Measurements from ENCODE around the gene N4BP2L2.

The N4BP2L2 gene

GRCh38 chr13:32468502-32469142 is 70.0 kb downstream of the N4BP2L2 start:
- no peak for DNase-seq (ENCODE audit: low spot score)

- DNase-seq (ENCODE audit: low spot score): no peak
Observed at GRCh38 chr13:32456591-32456990, 82.0 kb downstream of the N4BP2L2 start.

- DNase-seq (ENCODE audit: low spot score): no peak
Observed at GRCh38 chr13:32455594-32455903, 83.0 kb downstream of the N4BP2L2 start.

- DNase-seq (ENCODE audit: low spot score): no peak
Observed at GRCh38 chr13:32454886-32455593, 83.6 kb downstream of the N4BP2L2 start.

- DNase-seq (ENCODE audit: low spot score): no peak
Observed at GRCh38 chr13:32453981-32454380, 84.6 kb downstream of the N4BP2L2 start.

- DNase-seq (ENCODE audit: low spot score): no peak
Observed at GRCh38 chr13:32448972-32449371, 89.6 kb downstream of the N4BP2L2 start.

GRCh38 chr13:32447894-32448623 is 90.5 kb downstream of the N4BP2L2 start:
- no peak for DNase-seq (ENCODE audit: low spot score)

- DNase-seq (ENCODE audit: low spot score): no peak
Observed at GRCh38 chr13:32446773-32447465, 91.7 kb downstream of the N4BP2L2 start.

- DNase-seq (ENCODE audit: low spot score): no peak
Observed at GRCh38 chr13:32446220-32446619, 92.4 kb downstream of the N4BP2L2 start.

- no peak for DNase-seq (ENCODE audit: low spot score)
Observed at GRCh38 chr13:32445461-32445860, 93.1 kb downstream of the N4BP2L2 start.

GRCh38 chr13:32443111-32443510 is 95.5 kb downstream of the N4BP2L2 start:
- peak; percentile 23 for DNase-seq (ENCODE audit: low spot score)

GRCh38 chr13:32438871-32439270 is 99.7 kb downstream of the N4BP2L2 start:
- DNase-seq (ENCODE audit: low spot score): no peak

GRCh38 chr13:32432856-32433255 is 105.7 kb downstream of the N4BP2L2 start:
- no peak for DNase-seq (ENCODE audit: low spot score)

GRCh38 chr13:32431361-32431760 is 107.2 kb downstream of the N4BP2L2 start:
- no peak for DNase-seq (ENCODE audit: low spot score)

GRCh38 chr13:32430018-32430747 is 108.4 kb downstream of the N4BP2L2 start:
- DNase-seq (ENCODE audit: low spot score): no peak

- no peak for DNase-seq (ENCODE audit: low spot score)
Observed at GRCh38 chr13:32429433-32429909, 109.1 kb downstream of the N4BP2L2 start.

- DNase-seq (ENCODE audit: low spot score): no peak
Observed at GRCh38 chr13:32428581-32429432, 109.8 kb downstream of the N4BP2L2 start.

GRCh38 chr13:32427852-32428580 is 110.6 kb downstream of the N4BP2L2 start, which contains the start of gene N4BP2L1:
Gene N4BP2L1, minus strand, starts transcription at chr13:32428130. Its CDS starts 48 bp downstream, at chr13:32428082.
- peak; percentile 54 for DNase-seq (ENCODE audit: low spot score)

GRCh38 chr13:32426990-32427851 is 111.4 kb downstream of the N4BP2L2 start:
- DNase-seq (ENCODE audit: low spot score): no peak

Measured in LoVo (cell line).